Renal cortex interstitium (tissue), 11 donors: ENCODE results near the gene CD99L2. TPM values are rescaled to one million over a fixed set of nuclear protein-coding genes. Genes with fewer than 3 reads are reported as not detected.

Source experiments
- DNase-seq, 11 donors: peaks; one replicate each; pipeline ENCODE4 v3.0.0-alpha.2; 2013; ENCODE audit warnings: low read depth in 9 of 11, low spot score in 4 of 11; ENCODE audit errors: extremely low read depth in 1 of 11
- polyA plus RNA-seq, 3 donors: library from polyadenylated mRNA; unstranded; fragments of 120-200 nt; gene quantifications; one replicate each; pipeline ENCODE4 v1.2.1, GENCODE V29; 2013; ENCODE audit not compliant: insufficient read length in 3 of 3

Gene CD99L2
- polyA plus RNA-seq, 3 donors, result 37.6 to 45.9 (median 39.9) TPM

DNA sequence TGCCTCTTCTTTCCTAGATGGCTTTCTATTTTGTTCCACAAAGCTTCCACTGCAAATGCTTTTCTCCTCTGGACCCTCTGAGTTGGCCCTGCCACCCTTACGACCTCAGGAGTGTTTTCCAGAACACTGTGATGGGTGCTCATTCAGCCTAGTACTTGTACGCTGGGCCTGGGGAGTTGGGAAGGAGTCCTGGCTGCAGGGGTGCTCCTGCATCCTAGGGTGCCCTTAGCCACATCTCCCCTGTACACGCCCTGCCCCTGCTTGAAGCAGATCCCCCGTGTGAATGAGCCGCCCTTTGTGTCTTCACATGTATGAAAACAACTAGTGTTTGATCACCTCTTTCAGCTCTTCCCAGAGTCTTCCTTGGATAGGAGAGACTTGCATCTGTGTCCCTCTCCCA, 141.1 kb downstream of the CD99L2 start:
- DNase-seq, result no peak

DNA sequence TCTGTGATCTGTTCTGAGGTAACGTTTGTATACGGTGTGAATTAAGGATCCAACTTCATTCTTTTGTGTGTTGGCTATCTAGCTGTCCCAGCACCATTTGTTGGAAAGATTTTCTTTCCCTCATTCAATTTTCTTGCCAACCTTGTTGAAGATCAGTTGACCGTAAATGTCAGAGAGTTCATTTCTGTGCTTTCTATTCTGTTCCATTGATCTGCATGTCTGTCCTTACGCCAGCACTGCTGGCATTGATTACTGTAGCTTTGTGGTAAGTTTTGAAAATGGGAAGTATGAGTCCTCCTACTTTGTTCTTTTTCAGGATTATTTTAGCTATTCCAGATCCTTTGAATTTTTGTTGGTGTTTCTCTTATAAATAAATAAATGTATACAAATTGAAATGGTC, 144.5 kb downstream of the CD99L2 start:
- DNase-seq, result no peak

DNA sequence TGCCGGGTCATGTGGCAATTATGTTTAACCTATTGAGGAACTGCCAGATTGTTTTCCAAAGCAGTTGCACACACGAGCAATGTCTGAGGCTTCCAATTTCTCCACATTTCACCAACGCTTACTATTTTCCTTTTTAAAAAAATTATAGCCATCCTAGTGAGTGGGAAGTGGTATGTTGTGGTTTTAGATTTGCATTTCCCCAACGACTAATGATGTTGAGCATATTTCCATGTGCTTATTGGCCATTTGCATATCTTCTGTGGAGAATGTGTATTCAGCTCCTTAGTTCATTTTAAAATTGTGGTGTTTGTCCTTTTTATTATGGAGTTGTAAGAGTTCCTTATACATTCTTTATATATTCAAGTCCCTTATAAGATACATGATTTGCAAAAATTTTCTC, 145.1 kb downstream of the CD99L2 start:
- DNase-seq, result no peak

DNA sequence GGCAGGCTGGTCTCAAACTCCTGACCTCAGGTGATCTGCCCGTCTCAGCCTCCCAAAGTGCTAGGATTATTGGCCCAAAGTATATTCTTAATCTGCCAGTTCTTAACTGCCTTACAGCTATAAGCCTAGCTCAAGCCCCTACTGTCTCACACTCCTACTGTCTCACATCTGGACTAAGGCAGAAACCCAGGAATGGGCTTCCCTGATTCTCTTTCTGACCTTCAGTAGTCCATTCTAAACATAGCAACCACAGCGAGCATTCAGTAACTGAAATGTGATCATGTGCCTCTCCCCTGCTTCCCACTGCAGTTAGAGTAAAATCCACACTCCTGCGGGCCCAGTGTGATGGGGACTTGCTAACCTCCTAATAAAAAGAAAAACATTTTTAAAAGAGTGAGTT, 146.3 kb downstream of the CD99L2 start:
- DNase-seq, result no peak

DNA sequence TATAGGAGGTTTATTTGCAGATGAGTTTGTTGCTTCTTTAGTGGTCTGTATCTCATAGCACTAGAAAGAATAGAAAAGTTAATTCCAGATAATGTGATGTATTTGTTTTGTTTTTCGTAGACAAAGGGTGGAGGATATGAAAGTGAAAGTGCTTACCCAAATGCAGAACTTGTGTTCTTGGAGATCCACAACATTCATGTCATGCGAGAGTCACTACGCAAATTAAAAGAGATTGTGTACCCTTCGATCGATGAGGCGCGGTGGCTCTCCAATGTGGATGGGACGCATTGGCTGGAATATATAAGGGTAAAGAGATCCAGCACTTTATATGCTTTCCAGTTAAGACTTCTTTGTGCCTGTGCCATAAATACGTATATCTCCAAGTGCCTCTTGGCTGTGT, 162.0 kb downstream of the CD99L2 start:
- DNase-seq, result no peak

DNA sequence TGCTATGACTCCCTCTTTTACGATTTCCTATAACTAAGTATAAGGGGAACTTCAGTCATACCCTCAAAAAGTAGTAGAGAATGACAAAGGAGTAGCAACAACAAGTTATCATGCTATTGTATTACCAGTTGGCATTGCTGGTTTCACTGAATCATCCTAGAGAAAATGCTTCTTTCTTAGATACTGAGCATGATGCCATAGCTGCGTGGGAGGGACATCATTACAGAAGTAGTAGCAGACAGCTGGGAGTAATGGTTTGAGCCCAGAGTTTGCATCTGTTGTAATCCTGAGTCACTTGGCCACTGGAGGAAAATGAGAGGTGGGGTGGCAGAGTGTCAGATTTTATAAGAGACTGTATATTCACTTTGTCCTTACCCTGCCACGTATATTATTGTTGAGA, 166.7 kb downstream of the CD99L2 start:
- DNase-seq, result no peak

DNA sequence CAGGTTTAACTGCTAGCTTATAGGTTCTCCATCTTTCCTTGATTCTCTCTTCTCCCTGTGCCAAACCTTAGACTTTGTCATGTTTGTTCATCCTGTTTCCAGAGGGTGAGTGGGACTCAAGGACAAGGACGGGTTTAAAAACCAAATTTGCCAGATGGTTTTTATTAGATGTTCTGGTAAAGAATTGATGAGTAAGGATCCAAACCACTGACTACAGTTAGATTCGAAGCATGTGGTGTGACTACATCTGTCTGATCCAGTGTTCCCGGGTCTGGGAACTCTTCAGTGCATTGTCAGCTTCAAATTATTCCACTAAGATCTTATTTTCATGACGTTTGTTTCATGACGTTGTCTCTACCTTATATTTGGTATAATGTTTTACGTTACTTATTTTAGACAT, 167.7 kb downstream of the CD99L2 start:
- DNase-seq, result no peak

DNA sequence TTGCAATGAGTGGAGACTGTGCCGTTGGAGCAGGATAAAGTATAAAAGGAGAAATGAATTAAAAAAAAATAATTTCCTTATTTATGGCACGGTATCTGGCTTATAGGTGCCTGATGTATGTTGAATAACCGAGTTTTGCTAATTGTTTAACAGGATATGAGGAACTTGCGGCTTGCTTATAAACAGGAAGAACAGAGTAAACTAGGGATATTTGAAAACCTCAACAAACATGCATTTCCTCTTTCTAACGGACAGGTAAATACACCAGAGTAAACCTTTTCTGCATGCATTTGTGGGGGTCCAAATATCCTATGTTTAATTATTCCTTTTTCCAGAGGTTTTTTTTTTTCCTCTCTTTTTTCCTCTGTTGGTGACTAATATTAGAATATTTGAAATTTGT, 168.5 kb downstream of the CD99L2 start:
- no peak for DNase-seq

DNA sequence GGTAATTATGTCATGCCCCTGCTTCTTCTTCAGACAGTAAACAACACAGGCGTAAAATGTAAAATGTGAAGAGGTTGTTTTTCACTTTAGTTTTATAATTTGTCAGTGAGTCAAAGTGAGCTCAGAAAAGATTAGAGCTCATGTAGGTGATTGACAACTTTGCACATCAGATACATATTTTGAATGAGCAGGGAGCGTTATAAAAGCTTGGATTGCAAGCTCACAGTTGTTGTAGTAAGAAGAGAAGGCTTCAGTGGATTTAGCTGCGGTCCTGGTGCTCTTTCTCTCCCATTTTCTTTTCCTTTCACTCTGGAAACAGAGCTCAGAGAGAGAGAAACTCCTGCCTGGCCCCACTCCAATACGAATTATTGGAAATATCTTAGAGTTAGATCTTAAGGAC, 178.8 kb downstream of the CD99L2 start:
- DNase-seq, result no peak

Other genes starting within 250 kb of the CD99L2 start
- gene MTMR1, start 205.3 kb downstream of the CD99L2 start, polyA plus RNA-seq, result 10 to 100 TPM; 24.2 to 25.0 (median 24.8) TPM
- 100 to 1,000 TPM; 108 to 173 (median 156) TPM for gene HMGB3, start 84.7 kb upstream of the CD99L2 start, polyA plus RNA-seq